Hypothalamus (tissue), 51 donors: ENCODE results near the gene SUCNR1.

ENCODE experiments used
- DNase-seq, 51 donors: peaks; one replicate each; lab custom pipeline; 2025; lab: John Stamatoyannopoulos, UW

Gene SUCNR1

DNA sequence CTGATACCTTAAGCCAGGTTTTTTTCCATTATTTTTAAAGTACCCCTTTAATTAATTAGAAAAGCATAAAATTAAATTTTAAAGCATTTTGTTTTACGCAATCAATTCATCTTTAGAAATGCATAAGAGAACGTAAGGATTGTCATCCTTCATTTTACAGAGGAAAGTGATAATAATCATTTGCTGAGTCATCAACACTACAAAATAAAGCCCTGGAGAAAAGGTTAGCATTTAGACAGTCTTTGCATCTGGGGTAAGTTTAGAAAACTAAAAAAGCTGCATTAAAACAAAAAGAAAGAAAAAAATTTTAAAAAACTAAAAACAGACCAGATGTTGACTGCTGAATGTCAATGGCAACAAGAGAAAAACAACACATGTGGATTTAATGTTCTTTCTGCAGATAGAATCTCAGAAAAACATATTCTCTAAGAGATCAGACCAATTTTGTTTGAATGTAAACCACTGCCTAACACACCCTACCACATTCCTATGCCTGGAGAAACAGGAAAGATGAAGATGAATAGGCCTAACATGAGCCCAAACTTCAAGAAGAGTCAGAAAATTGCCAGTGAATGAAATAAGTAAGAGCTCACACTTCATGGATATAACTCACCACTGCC, 59.9 kb downstream of the SUCNR1 start:
- DNase-seq: no peak
